Right ventricle myocardium superior (tissue), 1 donor: ENCODE data around the gene PET117. TPM values are rescaled to one million over a fixed set of nuclear protein-coding genes. Genes with fewer than 3 reads are reported as not detected.

ENCODE experiments used
- total RNA-seq: library from RNA; stranded (reverse); fragmentation: NEBNext Ultra II Directional; extraction: Animal tissue kit (Norgen Biotek cat#: 25700); gene quantifications from one replicate; pipeline ENCODE4 v1.2.1, GENCODE V29; 2021
- donor health status: DM: no; HTN: yes; CAD: no; lungs with severe emphysema.

The PET117 gene
- total RNA-seq, 1 donor from 2014 or later = 12.0 TPM

Other genes with a start within 250 kb of the PET117 start
- gene SNX5, start 169.1 kb upstream of the PET117 start, total RNA-seq = 39.9 TPM
- 14.2 TPM for gene MGME1, start 168.8 kb upstream of the PET117 start, total RNA-seq
- gene OVOL2, start 79.9 kb upstream of the PET117 start, total RNA-seq = not detected
- 11.6 TPM for gene KAT14, start within 50 bp of the PET117 start, total RNA-seq
- gene ZNF133, start 150.7 kb downstream of the PET117 start, total RNA-seq = 5.3 TPM